Stimulated activated CD4-positive, alpha-beta T cell treated with anti-CD3 and anti-CD28 coated beads, TNF-alpha, amount 100 ng/mL, for 48 hours (primary cell): ENCODE data around the gene SORBS1.

ENCODE experiments used
- DNase-seq, 3 donors: peaks; one replicate each; pipeline ENCODE4 v3.0.0-alpha.2; 2020; ENCODE audit warnings: low read depth in 3 of 3

SORBS1 gene

GRCh38 chr10:95516774-95517373 lies 44.3 kb downstream of the SORBS1 start:
- no peak for DNase-seq

- no peak for DNase-seq
These were observed 47.2 kb downstream of the SORBS1 start for GRCh38 chr10:95513941-95514392.

GRCh38 chr10:95513008-95513589 lies 48.1 kb downstream of the SORBS1 start:
- no peak for DNase-seq

GRCh38 chr10:95511314-95511713 lies 49.9 kb downstream of the SORBS1 start:
- DNase-seq, result no peak

GRCh38 chr10:95509251-95509650 lies 51.9 kb downstream of the SORBS1 start:
- no peak for DNase-seq

GRCh38 chr10:95508730-95509129 lies 52.4 kb downstream of the SORBS1 start:
- no peak for DNase-seq

GRCh38 chr10:95506056-95506737 lies 55.0 kb downstream of the SORBS1 start:
- DNase-seq, result no peak

GRCh38 chr10:95505641-95506040 lies 55.5 kb downstream of the SORBS1 start:
- no peak for DNase-seq

GRCh38 chr10:95505084-95505610 lies 56.0 kb downstream of the SORBS1 start:
- no peak for DNase-seq

GRCh38 chr10:95504246-95504691 lies 56.9 kb downstream of the SORBS1 start:
- no peak for DNase-seq

GRCh38 chr10:95503526-95503925 lies 57.6 kb downstream of the SORBS1 start:
- DNase-seq, result no peak

GRCh38 chr10:95503001-95503400 lies 58.2 kb downstream of the SORBS1 start:
- no peak for DNase-seq

- DNase-seq, result no peak
These were observed 58.8 kb downstream of the SORBS1 start for GRCh38 chr10:95502377-95502776.

- no peak for DNase-seq
These were observed 59.7 kb downstream of the SORBS1 start for GRCh38 chr10:95501203-95502094.

- DNase-seq, result no peak
These were observed 60.5 kb downstream of the SORBS1 start for GRCh38 chr10:95500649-95501048.

- no peak for DNase-seq
These were observed 61.1 kb downstream of the SORBS1 start for GRCh38 chr10:95500097-95500496.

GRCh38 chr10:95499482-95499989 lies 61.6 kb downstream of the SORBS1 start:
- DNase-seq, result no peak

- no peak for DNase-seq
These were observed 64.2 kb downstream of the SORBS1 start for GRCh38 chr10:95496951-95497350.

- no peak for DNase-seq
These were observed 64.8 kb downstream of the SORBS1 start for GRCh38 chr10:95496246-95496911.

GRCh38 chr10:95493862-95494261 lies 67.3 kb downstream of the SORBS1 start:
- DNase-seq, result no peak

GRCh38 chr10:95487994-95488393 lies 73.2 kb downstream of the SORBS1 start:
- no peak for DNase-seq
